Neutrophil (primary cell): Measurements from ENCODE around the gene TK1.

Experiments
- H3K27ac ChIP-seq: fragments of 200-600 bp; sonication (generic); 2 replicates; pipeline ENCODE4 v1.5.1; 2016; ENCODE audit warnings: mild to moderate bottlenecking, moderate library complexity
- H3K27me3 ChIP-seq: fragments of 200-600 bp; sonication (generic); 2 replicates; pipeline ENCODE4 v1.6.0; 2016; ENCODE audit warnings: mild to moderate bottlenecking
- H3K36me3 ChIP-seq: fragments of 200-600 bp; sonication (generic); 2 replicates; pipeline ENCODE4 v1.5.1; 2017
- H3K4me1 ChIP-seq, 2 experiments: fragments of 200-600 bp in 1 of 2; sonication (generic) in 1 of 2; 1 replicate in 1 of 2; 2 replicates in 1 of 2; pipeline versions ENCODE4 v1.5.1 to v1.6.1; 2013 to 2016; ENCODE audit warnings: low read depth in 1 of 2, low read length in 1 of 2, mild to moderate bottlenecking in 1 of 2, moderate library complexity in 1 of 2; ENCODE audit not compliant: control insufficient read depth in 1 of 2, insufficient read depth in 1 of 2
- H3K4me3 ChIP-seq, 2 experiments: fragments of 200-600 bp in 1 of 2; sonication (generic) in 1 of 2; 1 replicate in 1 of 2; 2 replicates in 1 of 2; pipeline ENCODE4 v1.5.1; 2013 to 2016; ENCODE audit warnings: low read depth in 1 of 2, low read length in 1 of 2, mild to moderate bottlenecking in 1 of 2, moderate library complexity in 1 of 2
- H3K9me3 ChIP-seq: fragments of 200-600 bp; sonication (generic); 2 replicates; pipeline ENCODE4 v1.5.1; 2016
- TF ChIP-seq, protein P1 (sequence below): fragments of 200-600 bp; sonication (generic); IDR thresholded peaks from 2 replicates; pipeline ENCODE4 v1.5.1; 2016; ENCODE audit warnings: antibody characterized with exemption

The TK1 gene

DNA sequence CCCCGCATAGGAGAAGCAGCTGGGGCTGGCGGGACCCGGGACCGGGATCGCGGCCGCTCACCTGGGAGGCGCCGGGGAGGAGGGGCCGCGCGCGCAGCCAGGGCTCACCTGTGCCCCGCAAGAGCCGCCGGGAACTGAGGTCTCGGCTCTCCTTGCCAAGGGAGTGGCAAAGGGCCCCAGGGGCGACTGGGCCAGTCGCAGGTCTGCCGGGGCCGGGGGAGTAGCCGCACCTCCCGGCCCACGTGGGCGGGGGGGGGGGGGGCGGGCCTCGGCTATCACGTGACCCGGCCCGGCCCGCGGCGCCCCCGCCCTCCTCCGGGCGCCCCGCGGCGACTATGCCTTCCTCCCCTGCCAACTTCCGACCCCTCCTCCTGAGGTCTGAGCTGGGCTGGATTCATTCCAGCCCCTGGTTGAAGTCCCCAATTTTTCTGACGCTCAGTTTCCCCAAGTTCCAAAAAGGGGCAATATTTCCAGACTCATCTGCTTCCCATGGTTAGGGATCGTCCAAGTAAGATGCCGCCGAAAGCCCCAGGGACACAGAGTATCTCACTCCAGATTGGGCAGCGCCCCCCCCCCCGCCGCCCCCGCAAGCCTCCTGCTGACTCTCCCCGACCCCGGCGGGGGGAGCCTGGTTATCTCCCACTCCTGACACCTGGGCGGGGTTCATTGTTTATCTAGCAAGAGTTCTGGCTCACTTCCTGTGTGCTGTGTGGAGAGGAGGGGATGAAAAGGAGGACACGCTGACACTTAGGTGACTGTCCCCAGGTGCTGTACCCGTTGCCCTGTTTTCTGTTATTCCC is 58.1 kb downstream of the TK1 start, which contains the start of gene TMC6:
TMC6 (minus strand) TSS at position 205 of the 800 bp plus-strand sequence. CDS start 1,923 bp downstream, outside the sequence.
- Histone ChIP-seq H3K9me3 (no peaks in the 10 kb centered on the region), H3K36me3 (peaks cover 38% of the 10 kb centered on the region), H3K4me1 (peaks cover 87 to 92% of the 10 kb centered on the region in 2 experiments), H3K27ac (peak within 1 kb of the TSS; percentile 98), H3K4me3 (peak within 1 kb of the TSS; percentile 80 to 87), H3K27me3 (no peaks in the 10 kb centered on the region)
- TF ChIP-seq, protein P1, sequence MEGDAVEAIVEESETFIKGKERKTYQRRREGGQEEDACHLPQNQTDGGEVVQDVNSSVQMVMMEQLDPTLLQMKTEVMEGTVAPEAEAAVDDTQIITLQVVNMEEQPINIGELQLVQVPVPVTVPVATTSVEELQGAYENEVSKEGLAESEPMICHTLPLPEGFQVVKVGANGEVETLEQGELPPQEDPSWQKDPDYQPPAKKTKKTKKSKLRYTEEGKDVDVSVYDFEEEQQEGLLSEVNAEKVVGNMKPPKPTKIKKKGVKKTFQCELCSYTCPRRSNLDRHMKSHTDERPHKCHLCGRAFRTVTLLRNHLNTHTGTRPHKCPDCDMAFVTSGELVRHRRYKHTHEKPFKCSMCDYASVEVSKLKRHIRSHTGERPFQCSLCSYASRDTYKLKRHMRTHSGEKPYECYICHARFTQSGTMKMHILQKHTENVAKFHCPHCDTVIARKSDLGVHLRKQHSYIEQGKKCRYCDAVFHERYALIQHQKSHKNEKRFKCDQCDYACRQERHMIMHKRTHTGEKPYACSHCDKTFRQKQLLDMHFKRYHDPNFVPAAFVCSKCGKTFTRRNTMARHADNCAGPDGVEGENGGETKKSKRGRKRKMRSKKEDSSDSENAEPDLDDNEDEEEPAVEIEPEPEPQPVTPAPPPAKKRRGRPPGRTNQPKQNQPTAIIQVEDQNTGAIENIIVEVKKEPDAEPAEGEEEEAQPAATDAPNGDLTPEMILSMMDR, result peak; percentile 12

DNA sequence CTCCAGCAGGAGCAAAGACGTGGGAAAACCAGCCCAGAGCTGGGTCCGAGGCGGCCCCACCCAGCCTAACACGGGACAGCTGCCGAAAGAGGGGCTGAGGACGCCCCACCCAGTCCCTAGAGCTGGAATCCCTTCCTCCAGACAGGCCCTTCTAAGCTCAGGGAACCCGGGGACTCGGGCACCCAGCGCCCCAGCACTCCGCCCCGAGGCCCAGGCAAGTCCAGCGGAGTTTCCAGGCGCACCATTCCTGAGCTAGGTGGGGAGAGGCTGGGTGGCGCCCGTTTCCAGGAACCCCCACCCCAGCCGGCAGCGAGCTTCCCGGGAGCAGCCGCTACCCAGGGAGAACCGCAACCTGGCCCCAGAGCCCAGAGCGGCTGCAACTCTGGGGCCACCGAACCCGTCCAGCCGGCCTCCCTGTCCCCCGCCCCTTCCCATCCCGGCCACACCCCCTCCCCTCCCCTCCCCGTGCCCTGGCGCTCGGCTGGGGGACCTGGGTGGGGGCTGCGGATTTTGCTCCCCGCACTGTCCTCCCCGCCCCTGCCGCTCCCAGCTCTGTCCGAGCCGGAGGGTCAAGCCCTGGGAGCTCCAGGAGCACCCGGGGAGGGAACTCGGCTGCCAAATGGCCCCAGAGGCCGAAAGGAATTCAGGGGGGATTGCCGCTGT is 58.8 kb downstream of the TK1 start:
- Histone ChIP-seq H3K4me1 (peaks cover 81 to 92% of the 10 kb centered on the region in 2 experiments), H3K9me3 (no peaks in the 10 kb centered on the region), H3K27ac (peak overlapping the region; percentile 98), H3K27me3 (no peaks in the 10 kb centered on the region), H3K4me3 (peak overlapping the region; percentile 80 to 87), H3K36me3 (peaks cover 38% of the 10 kb centered on the region)
- TF ChIP-seq, protein P1, result no peak

DNA sequence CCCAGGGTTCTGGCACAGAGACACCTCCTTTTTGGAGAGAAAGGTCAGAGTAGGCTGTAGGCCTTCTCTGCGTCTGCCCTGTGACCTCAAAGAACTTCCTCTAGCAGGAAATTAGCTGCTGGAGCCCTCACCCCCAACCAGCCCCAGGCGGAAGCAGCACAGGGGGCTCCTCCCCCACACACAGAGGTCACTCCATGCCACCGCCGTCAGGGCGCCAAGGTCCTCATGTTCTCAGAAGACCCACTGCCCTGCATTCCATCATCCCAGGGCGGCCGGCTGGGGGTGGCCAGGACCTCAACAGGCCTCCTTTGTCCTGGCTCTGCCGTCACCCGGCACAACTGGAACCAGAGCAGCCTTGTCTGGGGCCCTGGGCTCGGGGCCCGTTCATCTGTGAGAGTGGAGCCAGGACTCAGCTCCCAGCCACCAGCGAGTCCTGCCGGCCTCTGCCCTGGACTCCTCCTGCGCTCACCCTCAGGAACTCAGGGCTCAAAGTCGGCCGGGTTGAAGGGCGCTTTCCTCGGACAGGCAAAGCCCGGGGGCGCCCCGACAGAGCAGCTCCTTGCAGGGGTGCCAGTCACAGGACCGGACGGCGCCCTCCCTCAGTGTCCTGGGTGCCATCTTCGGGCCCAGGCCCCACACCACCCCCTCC is 59.5 kb downstream of the TK1 start:
- peaks cover 41% of the 10 kb centered on the region for H3K36me3 ChIP-seq
- TF ChIP-seq, protein P1, result no peak
- peak overlapping the region; percentile 98 for H3K27ac ChIP-seq
- H3K9me3 ChIP-seq, result no peaks in the 10 kb centered on the region
- H3K4me1 ChIP-seq, result peaks cover 74 to 91% of the 10 kb centered on the region in 2 experiments
- no peaks in the 10 kb centered on the region for H3K27me3 ChIP-seq
- peak overlapping the region; percentile 80 to 87 for H3K4me3 ChIP-seq

DNA sequence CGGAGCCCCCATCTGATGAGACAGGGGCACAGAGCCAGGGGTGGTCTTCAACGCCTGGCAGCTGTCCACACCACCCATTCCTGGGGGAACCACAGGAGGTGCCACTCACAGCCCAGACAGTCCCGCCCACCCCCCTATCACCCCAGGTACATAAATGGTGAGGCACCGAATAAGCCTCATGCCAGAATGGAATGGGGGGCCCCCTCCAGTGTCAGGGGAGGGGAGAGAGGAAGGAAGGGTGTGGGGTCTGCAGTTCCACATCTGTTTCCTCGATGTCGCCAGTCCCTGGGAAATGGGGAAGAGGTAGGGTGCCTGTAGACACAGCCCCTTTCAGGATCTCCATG is 60.0 kb downstream of the TK1 start:
- peak overlapping the region; percentile 98 for H3K27ac ChIP-seq
- peaks cover 46% of the 10 kb centered on the region for H3K36me3 ChIP-seq
- peak overlapping the region; percentile 80 to 87 for H3K4me3 ChIP-seq
- peaks cover 76 to 91% of the 10 kb centered on the region in 2 experiments for H3K4me1 ChIP-seq
- no peaks in the 10 kb centered on the region for H3K27me3 ChIP-seq
- TF ChIP-seq, protein P1, result no peak
- no peaks in the 10 kb centered on the region for H3K9me3 ChIP-seq

DNA sequence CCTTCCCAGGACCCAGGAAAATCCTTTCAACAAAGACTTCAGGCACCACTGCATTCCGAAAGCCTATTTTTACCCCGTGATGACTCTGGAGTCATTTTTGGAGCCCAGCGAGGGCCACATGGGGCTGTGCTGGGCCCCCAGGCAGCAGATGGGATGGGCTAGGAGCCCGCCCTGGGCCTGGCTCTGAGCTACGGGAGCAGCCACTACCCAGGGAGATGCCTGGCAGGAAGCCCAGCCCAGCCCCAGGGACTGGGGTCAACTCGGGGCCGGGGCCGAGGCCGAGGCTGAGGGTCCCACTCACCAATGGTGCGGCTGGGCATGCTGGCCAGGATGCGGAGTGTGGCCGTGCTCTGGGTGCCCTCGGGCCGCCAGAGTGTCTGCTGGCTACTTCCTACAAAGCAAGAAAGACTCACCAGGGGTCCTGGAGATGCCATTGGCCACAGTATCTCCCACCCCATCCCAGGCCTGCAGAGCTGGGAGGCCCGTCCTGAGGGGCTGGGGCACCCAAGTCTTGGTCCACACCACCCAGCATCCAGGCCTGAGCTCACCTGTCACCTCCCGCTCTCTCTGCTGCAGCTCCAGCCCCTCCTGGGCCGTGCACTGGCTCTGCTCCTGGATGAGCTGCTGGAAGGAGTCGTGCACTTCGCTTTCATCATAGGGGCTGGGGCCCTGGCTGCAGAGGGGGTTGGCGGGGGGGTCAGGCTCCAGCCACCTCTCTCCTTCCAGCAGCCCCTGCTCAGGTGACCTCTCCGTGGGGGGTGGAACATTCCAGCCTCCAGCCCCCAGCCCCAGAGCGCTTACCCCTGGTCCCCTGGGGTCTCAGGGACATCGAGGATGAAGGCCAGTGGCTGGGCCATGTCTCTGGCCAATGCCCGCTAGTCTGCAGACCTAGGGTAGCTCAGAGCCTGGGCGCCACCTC is 60.6 kb downstream of the TK1 start:
- Histone ChIP-seq H3K9me3 (no peaks in the 10 kb centered on the region), H3K27ac (peak overlapping the region; percentile 98), H3K4me3 (peak overlapping the region; percentile 80 to 87), H3K27me3 (no peaks in the 10 kb centered on the region), H3K4me1 (peaks cover 78 to 91% of the 10 kb centered on the region in 2 experiments), H3K36me3 (peaks cover 52% of the 10 kb centered on the region)
- TF ChIP-seq, protein P1, result no peak
